ENCODE measurements around the gene DAO. TPM values are rescaled to one million over a fixed set of nuclear protein-coding genes. Genes with fewer than 3 reads are reported as not detected.

DAO gene

DNA sequence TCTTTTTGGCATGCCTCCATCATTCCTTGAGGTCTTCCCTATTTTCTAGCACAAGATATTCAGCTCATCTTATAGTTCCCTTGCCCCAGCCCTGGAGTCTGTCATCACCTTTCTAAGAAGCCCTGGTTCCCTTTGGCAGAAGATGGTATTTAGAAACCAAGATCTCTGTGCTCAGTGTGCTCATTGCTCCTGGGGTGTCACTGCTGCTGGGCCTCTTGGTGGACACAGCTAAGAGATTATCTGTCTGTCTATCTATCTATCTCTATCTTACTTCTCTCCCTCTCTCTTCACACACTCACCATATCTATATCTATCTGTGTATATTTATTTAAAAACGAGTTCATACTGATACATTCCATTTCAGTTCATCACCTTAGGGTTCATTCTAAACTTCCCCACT lies 67.2 kb downstream of the DAO start:
- H3K27ac ChIP-seq (ENCODE audit: low read depth, low read length): no peak overlapping the region
- H2BK15ac ChIP-seq (replicated peaks; ENCODE audit: low read depth): no peak overlapping the region
- H3K9ac ChIP-seq (ENCODE audit: low read length): no peak overlapping the region
- DNase-seq: no peak
- no peak overlapping the region for H4K5ac ChIP-seq (ENCODE audit: low read length)
- no peaks in the 10 kb centered on the region for H3K79me2 ChIP-seq (ENCODE audit: control insufficient read depth, insufficient read depth, low read length)
- H3K4me2 ChIP-seq (ENCODE audit: low read length): no peak overlapping the region
- H3K36me3 ChIP-seq (ENCODE audit: control insufficient read depth, insufficient read depth, low read length): no peaks in the 10 kb centered on the region
- no peaks in the 10 kb centered on the region for H3K4me1 ChIP-seq (ENCODE audit: control insufficient read depth, low read depth, low read length)
- no peak overlapping the region for H2BK5ac ChIP-seq (ENCODE audit: low read length)
- H3K4me3 ChIP-seq (ENCODE audit: low read length): no peak overlapping the region
- H2BK120ac ChIP-seq (ENCODE audit: low read depth, low read length): no peak overlapping the region
- H3K27me3 ChIP-seq (ENCODE audit: insufficient read depth, low read length, poor library complexity): no peaks in the 10 kb centered on the region
- no peak overlapping the region for H3K4ac ChIP-seq (ENCODE audit: low read depth, low read length)
- H4K8ac ChIP-seq (ENCODE audit: low read depth, low read length): no peak overlapping the region
- H3K18ac ChIP-seq (ENCODE audit: low read length): no peak overlapping the region
- no peaks in the 10 kb centered on the region for H3K79me1 ChIP-seq (ENCODE audit: low read length)
- H3K56ac ChIP-seq (ENCODE audit: low read length): no peak overlapping the region
- no peak overlapping the region for H3K23ac ChIP-seq (ENCODE audit: low read length)
- 100% methylated on average over 1 of the region's 1 CpG for WGBS (ENCODE audit: extremely low coverage, insufficient coverage, low lambda C conversion rate)
- no peak overlapping the region for H2AK5ac ChIP-seq (ENCODE audit: low read length)

DNA sequence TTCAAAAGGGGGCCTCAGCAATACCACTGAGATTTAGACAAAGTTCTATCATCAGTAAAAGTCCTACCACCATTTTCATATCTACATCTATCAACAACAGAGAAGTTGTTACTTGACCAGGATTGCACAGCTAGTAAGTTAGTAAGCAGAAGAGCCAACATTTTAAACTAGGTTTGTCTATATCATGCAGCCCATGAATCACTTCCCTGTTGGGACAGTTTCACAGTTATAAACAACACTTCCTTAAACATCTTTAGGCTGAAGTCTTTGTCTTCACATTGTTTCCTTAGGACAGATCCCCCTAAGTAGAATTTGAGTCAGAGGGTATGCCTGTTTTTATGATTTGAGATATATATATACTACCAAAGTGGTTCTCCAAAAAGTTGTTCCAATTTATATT lies 68.5 kb downstream of the DAO start:
- no peaks in the 10 kb centered on the region for H3K79me1 ChIP-seq (ENCODE audit: low read length)
- H3K23ac ChIP-seq (ENCODE audit: low read length): no peak overlapping the region
- no peaks in the 10 kb centered on the region for H3K79me2 ChIP-seq (ENCODE audit: control insufficient read depth, insufficient read depth, low read length)
- no peak overlapping the region for H3K27ac ChIP-seq (ENCODE audit: low read depth, low read length)
- H2BK15ac ChIP-seq (replicated peaks; ENCODE audit: low read depth): no peak overlapping the region
- H3K4me2 ChIP-seq (ENCODE audit: low read length): no peak overlapping the region
- no peak overlapping the region for H2BK5ac ChIP-seq (ENCODE audit: low read length)
- H3K56ac ChIP-seq (ENCODE audit: low read length): no peak overlapping the region
- H3K27me3 ChIP-seq (ENCODE audit: insufficient read depth, low read length, poor library complexity): no peaks in the 10 kb centered on the region
- H4K8ac ChIP-seq (ENCODE audit: low read depth, low read length): no peak overlapping the region
- no peaks in the 10 kb centered on the region for H3K36me3 ChIP-seq (ENCODE audit: control insufficient read depth, insufficient read depth, low read length)
- no peak overlapping the region for H2BK120ac ChIP-seq (ENCODE audit: low read depth, low read length)
- H3K4ac ChIP-seq (ENCODE audit: low read depth, low read length): no peak overlapping the region
- DNase-seq: no peak
- H3K18ac ChIP-seq (ENCODE audit: low read length): no peak overlapping the region
- no peaks in the 10 kb centered on the region for H3K4me1 ChIP-seq (ENCODE audit: control insufficient read depth, low read depth, low read length)
- H3K4me3 ChIP-seq (ENCODE audit: low read length): no peak overlapping the region
- H3K9ac ChIP-seq (ENCODE audit: low read length): no peak overlapping the region
- H4K5ac ChIP-seq (ENCODE audit: low read length): no peak overlapping the region
- no peak overlapping the region for H2AK5ac ChIP-seq (ENCODE audit: low read length)

DNA sequence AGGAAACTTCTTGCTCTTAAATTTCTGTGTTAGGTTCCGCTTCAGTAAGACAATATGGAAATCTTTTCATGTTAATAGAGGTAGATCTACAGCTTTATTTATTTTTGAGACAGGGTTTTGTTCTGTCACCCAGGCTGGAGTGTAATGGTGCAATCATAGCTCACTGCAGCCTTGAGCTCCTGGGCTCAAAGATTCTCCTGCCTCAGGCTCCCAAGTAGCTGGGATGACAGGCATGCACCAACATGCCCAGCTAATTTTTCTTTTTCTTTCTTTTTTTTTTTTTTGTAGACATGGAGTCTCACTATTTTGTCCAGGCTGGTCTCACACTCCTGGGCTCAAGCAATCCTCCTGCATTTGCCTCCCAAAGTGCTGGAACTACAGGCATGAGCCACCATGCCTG lies 70.1 kb downstream of the DAO start:
- H3K23ac ChIP-seq (ENCODE audit: low read length): no peak overlapping the region

More for the DNA sequence above, 70.1 kb downstream of the DAO start:
- no peak overlapping the region for H2BK5ac ChIP-seq (ENCODE audit: low read length)
- H3K36me3 ChIP-seq (ENCODE audit: control insufficient read depth, insufficient read depth, low read length): no peaks in the 10 kb centered on the region
- no peak overlapping the region for H4K5ac ChIP-seq (ENCODE audit: low read length)
- no peak for DNase-seq
- no peak overlapping the region for H2BK120ac ChIP-seq (ENCODE audit: low read depth, low read length)
- H3K79me2 ChIP-seq (ENCODE audit: control insufficient read depth, insufficient read depth, low read length): no peaks in the 10 kb centered on the region
- H3K27me3 ChIP-seq (ENCODE audit: insufficient read depth, low read length, poor library complexity): no peaks in the 10 kb centered on the region
- H3K9ac ChIP-seq (ENCODE audit: low read length): no peak overlapping the region
- no peaks in the 10 kb centered on the region for H3K79me1 ChIP-seq (ENCODE audit: low read length)
- H3K4me1 ChIP-seq (ENCODE audit: control insufficient read depth, low read depth, low read length): no peaks in the 10 kb centered on the region
- no peak overlapping the region for H3K56ac ChIP-seq (ENCODE audit: low read length)
- H3K18ac ChIP-seq (ENCODE audit: low read length): no peak overlapping the region
- H3K4me3 ChIP-seq (ENCODE audit: low read length): no peak overlapping the region
- no peak overlapping the region for H2BK15ac ChIP-seq (replicated peaks; ENCODE audit: low read depth)
- no peak overlapping the region for H3K4me2 ChIP-seq (ENCODE audit: low read length)
- H3K4ac ChIP-seq (ENCODE audit: low read depth, low read length): no peak overlapping the region
- no peak overlapping the region for H2AK5ac ChIP-seq (ENCODE audit: low read length)
- H4K8ac ChIP-seq (ENCODE audit: low read depth, low read length): no peak overlapping the region
- H3K27ac ChIP-seq (ENCODE audit: low read depth, low read length): no peak overlapping the region
- WGBS (ENCODE audit: extremely low coverage, insufficient coverage, low lambda C conversion rate): no CpG with 5 or more reads among the region's 1 CpG

Small RNA genes within 50 kb of the gene (small RNA-seq; reads per million reads assigned to genes)
- gene MIR619 (ENCODE audit: insufficient read depth) (not detected), gene RNU6-361P (ENCODE audit: insufficient read depth) (not detected)
